Myocyte (in vitro differentiated cells): ENCODE measurements around the gene AQP2. TPM values are rescaled to one million over a fixed set of nuclear protein-coding genes. Genes with fewer than 3 reads are reported as not detected.
A peak's percentile ranks its signal among the peaks of the same experiment; 100 is the strongest.

Experiments
- DNase-seq: peaks from one replicate; pipeline ENCODE4 v3.0.0-alpha.2; 2012; ENCODE audit warnings: low read depth
- polyA plus RNA-seq: library from polyadenylated mRNA; unstranded; fragments of >200 nt; gene quantifications from one replicate; pipeline ENCODE4 v1.2.1, GENCODE V29; 2012; ENCODE audit warnings: missing spikeins
- total RNA-seq: library from RNA; depleted of rRNA; stranded (reverse); fragments of >200 nt; gene quantifications from 2 replicates; pipeline ENCODE4 v1.2.3, GENCODE V29; 2014

Gene AQP2, protein sequence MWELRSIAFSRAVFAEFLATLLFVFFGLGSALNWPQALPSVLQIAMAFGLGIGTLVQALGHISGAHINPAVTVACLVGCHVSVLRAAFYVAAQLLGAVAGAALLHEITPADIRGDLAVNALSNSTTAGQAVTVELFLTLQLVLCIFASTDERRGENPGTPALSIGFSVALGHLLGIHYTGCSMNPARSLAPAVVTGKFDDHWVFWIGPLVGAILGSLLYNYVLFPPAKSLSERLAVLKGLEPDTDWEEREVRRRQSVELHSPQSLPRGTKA
- total RNA-seq, result not detected in 2 replicates
- not detected for polyA plus RNA-seq

DNA sequence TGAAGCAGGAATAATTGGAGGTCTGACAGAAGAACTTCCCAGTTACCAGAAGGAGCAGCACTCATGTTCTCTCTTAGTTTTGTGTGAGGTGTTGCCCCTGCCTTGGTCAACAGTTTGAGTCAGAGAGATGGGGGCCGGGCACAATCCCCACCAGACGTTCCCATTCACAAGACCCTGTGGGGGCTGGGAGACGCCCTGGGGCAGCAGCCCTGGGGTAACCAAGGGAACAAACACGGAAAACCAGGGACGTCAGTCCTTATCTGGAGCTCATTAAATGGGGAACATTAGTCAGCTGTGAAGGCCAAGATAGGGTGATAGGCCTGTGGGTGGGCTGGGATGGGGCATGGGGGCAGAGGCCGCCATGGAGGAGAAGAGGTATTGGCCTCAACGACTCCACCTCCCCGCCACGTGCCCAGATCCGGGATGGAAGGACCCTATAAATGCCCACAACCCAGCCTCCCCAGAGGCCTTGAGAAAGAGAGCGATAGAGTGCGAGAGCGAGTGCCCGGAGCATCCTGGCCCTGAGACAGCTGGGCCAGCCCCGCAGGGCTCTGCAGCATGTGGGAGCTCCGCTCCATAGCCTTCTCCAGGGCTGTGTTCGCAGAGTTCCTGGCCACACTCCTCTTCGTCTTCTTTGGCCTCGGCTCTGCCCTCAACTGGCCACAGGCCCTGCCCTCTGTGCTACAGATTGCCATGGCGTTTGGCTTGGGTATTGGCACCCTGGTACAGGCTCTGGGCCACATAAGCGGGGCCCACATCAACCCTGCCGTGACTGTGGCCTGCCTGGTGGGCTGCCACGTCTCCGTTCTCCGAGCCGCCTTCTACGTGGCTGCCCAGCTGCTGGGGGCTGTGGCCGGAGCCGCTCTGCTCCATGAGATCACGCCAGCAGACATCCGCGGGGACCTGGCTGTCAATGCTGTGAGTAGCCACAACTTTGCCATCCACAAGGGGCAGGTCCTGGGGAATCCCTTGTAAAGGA lies at the start of gene AQP2:
Gene AQP2, plus strand, starts transcription at position 465 of the 979 bp plus-strand sequence. Its CDS starts 94 bp downstream, at position 559.
- no peak for DNase-seq

DNA sequence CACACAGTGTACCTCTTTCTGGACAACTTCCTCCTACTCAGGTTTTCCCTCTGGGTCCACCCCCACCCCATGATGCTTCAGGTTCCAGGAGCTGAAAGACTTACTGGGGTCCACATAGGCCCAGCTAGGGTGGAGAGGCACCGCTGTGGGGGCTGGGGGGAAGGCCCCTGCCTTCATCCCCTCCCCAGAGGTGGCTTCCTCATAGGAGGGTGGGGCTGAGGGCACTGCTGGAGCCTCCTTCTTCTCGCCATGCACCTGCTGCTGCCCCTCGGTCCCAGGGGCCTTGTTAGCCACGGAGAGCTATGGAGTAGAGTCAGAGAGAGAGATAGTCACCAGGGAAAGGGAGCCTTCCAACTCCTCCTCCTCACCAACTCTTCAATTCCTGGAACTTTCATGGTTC lies 49.5 kb upstream of the AQP2 start:
- peak; percentile 13 for DNase-seq

DNA sequence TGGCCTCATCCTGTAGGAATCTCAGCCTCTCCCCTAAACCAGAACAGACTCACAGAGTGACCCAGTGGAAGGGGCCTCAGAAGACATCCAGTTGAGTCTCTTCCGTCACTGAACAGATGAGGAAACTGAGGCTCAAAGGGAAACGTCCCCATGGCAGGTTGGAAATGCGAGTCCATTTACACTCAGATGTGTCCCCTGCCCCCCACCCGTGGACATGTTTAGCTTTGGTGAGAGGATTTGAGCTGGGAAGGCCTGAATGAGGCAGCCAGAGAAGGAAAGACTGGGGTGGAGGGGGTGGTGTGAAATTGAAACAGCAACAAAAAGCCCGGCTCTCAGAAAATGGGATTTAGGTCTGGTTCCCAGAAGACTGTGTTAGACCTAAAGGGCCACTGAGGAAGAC lies 48.6 kb upstream of the AQP2 start:
- no peak for DNase-seq

DNA sequence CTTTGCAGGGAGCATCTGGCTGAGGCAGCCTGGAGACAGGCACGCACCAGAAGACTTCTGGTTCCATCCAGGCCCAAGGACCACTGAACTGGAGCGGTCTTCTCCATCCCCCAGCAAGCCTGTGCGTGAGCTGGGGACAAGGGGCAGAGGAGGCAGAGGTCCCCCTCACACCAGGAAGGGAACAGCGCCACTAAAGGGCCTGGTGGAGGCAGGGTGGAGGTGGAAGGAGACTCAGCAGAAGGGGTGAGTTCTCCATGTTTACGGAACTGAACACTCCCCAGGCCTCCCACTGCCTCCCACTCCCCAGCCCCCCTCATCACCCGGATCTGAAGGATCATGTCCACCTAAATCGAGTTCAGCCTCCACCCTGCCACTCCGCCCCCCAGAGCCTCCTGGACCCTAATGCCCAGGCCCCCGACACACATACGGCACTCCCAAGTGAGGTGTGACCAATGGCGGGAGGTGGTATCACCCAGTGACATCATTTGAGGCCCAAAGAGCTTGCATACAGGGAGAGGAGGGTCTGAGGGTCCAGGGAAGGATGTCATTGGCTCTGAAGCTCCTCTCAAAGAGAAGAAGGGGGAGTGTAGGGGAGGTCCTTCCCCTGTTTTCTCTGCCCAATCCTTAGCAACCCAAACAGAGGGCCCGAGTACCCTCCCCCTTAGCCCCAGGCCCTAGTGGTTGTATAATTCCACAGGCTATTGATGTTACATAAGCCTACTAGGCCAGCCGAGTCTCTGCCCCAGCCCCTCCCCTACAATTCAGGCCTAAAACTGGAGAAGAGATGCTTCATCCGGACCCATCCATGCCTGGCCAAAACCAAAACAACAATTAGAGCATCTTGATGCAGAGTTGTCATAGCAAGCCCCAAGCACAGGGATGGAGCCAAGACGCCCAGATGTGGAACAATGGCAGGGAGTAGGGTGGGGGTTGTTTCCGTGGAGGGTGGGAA lies 47.9 kb upstream of the AQP2 start:
- DNase-seq, result no peak

DNA sequence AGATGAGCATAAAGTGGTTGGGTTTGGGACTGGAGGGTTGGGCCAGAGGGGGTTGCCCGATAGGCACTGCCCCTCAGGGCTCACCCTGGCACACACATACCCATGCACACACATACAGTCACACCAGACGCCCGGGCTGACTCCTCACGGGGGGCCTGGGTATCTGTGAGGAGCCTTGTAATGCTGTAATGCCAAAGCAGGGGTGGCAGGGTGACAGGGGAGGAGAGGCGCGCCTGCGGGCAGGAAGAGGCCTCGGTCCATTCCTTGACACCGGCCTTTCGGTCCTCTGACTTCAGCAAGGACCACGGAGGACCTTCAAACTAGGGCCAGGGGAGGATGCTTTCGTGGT lies 47.2 kb upstream of the AQP2 start:
- no peak for DNase-seq

DNA sequence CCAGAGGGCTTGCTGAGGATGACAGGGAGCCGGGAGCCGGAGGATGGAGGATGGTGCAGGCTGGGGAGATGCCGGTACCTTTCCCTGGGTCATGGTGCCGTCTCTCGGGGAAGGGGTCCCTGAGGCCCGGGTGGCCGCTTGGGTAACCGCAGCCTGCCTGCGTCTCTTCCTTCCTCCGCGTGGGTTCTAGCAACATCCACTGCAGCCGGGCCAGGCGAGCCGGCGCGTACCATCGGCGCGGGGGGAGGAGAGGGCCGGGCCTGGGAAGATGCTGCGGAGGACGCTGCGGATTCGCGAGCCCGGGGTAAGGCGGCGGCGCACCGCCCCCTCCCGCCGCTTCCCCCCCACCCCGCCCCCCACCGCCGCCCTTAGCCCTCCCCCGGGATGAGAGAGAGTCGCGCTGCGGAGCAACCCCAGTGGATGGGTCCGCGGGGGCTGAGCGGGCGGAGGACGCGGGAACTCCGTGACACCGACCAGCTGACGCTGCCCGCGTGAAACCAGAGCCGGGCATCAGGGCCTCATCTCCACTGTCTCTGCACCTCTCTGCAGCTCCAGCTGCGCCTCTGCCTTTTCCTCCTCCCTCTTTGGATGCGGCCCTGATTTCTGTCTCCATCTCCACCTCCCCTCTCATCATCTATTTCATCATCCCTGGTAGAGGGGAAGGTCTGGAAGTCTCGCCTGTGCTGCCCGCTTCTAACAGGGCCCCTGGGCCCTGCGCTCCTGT lies 46.7 kb upstream of the AQP2 start, which contains the start of gene FAIM2:
Gene FAIM2, minus strand, starts transcription at position 201 of the 724 bp plus-strand sequence. Its CDS starts 108 bp downstream, at position 93.
- peak; percentile 78 for DNase-seq

DNA sequence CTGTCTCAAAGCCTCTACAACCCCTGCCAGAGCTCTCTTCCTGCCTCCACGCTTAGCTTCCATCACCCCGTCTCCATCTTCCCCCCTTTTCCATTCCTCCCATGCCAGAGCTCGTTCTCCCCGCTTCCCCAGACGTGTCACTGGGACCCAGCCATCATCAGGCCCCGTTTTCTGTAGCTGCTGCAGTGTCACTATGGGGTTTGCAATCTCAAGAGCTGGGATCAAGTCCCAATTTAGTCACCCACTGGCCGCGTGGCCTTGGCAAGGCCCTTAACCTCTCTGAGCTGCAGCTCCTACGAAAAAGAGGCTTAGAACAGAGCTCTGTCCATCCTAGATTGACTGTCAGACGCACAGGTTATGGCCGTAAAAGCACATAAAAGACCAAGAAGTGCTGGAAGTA lies 45.9 kb upstream of the AQP2 start:
- no peak for DNase-seq

DNA sequence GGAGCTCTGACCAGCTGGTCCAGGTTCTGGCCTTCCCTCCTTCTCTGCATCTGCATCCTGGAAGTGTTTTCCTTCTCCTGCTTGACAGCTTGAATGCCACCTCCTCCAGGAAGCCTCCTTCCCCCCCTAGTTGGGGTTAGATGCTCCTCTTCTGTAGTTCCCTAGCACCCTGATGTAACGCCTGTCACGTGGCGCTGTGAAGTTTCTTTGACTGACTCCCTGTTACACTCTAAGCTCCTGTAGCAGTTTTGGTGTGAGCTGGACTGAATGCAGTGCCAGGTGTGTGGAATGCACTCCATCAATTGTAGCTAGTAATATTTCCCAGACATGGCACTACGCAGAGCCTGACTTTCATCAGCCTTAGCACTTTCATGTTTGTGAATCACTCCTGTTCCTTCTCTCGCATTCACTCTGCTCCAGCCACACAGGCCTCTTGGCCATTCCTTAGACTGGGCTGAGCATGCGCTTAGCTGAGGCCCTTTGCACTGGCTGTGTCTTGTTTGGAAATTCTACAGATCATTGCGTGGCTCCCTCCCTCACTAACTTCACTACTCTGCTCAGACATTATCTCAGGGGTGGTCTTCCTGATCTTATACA lies 44.7 kb upstream of the AQP2 start:
- DNase-seq, result no peak

DNA sequence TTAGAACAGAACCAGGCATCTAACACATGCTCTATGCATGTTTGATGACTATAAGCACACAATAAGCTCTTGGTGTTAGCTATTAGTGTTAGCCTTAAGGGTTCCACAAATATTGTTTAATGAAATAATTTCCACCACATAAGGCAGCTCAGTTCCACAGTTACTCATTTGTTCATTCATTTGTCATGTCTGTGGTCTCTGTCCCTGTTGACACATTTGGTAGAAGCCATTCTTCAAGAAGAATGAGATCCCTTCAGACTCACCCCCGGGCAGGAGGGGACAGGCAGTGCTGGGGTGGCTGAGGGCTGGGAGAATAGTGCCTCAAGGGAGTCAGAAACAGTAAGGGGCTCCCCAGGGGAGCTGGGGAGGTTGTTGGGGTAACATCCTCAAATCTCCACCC lies 43.2 kb upstream of the AQP2 start:
- DNase-seq, result peak; percentile 27

DNA sequence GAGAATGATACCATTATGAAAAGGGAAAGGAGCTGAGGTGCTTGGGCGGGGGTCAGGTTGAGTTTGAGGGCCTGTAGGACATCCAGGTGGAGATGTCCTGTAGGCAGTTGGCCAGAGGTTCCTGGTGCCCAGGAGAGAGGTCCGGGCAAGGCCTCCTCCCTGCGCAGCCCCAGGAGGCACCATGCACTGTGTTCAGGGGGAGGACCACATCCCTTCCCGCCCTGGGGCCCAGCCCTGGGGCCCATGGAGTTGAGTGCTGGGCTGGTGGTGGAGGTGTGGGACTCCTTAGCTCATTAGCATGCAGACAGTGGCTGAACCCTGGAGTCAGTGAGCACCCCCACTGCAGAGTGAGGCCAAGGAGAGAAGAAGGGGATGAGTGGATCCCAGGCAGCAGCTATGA lies 41.2 kb upstream of the AQP2 start:
- no peak for DNase-seq

DNA sequence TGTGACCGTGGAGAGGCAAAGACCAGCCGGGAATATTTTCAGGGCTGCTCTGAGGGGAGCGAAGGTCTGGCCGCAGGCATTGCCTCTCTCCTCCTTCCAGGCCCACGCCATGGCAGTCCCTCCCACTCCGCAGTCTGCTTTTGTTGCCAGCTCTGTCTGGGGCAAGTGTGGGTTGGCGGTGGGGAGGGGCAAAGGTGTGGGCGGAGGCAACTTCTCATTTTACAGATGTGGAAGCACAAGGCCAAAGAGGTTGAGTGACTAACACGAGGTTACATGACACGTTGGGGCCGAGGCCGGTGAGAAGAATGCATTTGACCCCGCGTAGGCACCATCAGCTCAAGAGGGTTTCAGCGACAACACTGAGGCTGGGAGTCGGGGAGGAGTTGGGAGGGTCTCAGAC lies 40.7 kb upstream of the AQP2 start:
- peak; percentile 51 for DNase-seq

DNA sequence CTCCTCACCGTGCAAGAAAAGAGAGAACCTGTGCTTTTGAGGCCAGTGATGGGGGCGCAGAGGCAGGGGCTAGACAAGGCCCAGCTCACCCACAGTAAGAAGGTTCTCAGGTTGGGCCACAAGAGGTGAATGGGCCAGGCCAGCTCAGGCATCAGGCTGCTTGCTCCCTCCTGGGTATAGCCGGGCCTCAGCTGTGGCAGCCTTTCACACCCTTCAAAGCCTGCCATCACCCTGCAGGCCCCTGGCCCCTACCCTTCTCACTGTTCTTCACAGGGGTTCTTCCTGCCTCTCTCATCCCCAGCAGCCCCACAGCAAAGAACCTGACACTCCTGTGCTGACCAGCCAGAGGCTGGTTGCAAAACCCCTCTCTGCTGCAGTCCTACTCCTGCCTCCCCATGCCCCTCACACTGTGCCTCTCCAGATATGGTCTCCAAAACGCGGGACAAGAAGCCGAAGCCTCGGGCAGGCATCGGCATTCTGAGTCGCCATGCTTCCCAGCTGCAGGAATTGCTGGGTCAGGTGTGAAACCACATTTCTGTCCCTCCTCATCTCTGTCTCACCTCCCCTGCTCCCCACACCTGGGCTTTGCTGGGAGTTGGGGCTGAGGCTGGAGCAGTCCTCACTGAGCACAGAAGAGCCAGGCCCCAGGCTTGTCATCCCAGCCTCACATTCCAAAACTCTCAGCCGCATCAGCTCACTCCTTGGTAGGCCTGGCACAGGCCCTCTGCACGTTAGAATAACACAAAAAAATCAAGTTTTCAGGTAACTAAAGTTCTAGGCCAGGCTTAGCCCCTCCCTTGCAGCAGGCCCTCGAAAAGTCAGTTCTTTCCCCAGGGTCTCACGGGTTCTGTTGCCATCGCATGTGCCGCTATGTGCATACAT lies 40.0 kb upstream of the AQP2 start:
- no peak for DNase-seq

DNA sequence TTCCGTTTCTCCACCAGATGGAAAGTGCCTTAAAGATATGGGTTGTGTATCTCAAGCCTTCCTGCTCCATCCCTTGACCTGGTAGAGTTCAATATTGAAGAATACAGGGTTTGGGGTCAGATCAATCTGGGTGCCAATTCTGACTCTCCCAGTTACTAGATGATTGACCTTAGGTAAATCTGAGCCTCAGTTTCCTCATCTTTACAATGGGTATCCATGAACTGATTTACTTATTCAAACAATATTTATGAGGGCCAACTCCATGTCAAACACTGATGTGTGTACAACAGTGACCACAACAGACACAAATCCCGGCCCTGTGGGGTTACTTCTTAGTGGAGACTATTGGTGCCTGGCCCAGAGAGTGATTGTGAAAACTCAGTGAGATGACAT lies 39.3 kb upstream of the AQP2 start:
- DNase-seq, result no peak

DNA sequence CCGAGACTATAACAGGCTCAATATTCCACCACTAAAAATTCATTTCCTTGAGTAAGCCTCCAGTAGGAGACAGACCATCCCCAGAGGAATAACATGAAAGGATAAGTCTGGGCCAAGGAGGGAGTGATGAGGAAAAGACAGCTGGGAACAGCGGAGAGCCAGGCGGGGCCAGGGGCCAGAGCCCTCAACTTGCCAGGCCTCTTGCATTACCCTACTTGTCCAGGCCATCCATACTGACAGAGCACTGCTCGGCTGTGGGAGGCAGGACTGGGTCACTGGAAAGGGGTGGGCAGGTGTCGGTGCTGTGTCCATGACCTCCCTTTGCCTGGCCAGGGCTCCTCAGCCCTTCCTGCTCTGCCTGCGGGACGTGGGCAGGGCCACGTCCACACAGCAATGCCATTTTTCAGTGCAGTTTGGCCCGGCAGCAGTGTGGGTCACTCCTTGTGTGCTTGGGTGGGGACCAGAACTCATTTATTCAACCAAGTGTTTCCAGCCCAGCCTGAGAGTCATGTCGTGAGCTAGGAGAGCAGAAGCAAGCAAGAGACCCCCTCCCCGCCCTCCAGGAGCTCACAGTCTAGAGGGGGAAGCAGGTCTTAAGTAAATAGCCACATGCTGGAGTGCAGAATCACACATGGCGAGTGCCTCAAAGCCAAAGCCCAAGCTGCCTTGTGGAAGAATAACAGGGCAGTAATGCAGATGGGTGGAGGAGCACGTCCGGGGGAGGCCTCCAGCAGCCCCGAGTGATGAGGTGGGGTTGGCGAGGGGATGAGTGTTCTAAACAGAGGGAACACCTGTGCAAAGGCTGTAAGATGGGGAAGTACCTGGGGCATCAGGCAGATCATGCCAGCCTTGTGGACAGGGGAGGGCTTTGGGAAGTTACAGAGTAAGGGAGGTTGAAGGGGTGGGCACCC lies 37.9 kb upstream of the AQP2 start:
- peak; percentile 19 for DNase-seq

DNA sequence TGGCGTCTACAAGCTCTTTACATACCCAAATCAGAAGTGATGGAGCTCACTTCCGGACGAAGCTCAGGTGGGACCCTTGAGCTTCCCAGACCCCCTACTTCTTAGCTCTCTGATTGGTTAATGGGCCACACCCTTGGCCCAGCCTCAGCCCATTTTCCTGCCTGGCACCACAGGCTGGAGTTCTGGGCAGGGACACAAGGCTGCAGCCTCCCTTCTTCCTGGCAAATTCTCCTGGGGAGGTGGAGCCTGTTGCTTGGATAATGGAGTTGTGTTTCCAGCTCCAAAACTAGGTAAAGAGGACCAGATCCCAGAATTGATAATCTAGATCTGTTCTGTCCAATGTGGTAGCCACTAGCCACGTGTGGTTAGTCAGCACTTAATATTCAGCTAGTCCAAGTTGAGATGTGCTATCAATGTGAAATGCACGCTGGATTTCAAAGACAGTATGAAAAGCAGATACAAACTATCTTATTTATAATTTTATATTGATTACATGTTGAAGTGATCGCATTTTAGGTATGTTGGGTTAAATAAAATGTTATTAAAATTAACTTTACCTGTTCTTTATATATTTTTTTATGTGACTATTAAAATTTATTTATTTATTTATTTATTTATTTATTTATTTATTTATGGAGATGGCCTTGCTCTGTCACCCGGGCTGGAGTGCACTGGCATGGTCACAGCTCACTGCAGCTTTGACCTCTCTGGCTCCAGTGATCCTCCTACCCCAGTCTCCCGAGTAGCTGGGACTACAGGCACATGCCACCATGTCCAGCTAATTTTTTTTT lies 34.2 kb upstream of the AQP2 start:
- DNase-seq, result no peak

DNA sequence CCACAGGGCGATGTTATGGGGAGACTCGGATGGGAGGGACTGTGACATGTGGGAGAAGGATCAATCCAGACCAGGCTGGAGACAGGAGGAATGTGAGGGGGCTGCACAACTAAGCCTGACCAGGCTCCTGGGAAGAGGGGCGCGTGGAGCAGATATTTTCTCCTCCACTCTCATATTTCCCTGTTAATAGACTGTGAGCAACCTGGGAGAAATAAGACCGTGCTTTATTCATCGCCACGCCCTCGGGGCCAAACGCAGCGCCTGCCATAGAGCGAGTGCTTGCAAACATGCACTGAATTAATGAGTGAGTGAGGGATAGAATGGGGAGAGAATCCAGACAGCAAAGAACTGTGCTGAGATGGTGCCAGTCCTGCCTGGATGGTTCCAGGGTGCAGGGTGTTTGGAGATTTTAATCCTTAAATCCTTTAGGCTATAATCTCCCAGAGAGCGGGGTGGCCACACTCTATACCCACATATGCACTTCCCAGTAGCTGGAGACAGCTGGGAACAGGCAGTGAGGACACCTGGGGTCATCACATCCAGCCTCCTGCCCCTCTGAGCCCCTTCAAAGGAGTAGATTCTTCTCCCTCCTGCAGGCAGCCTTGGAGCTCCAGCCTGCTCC lies 33.3 kb upstream of the AQP2 start:
- no peak for DNase-seq

DNA sequence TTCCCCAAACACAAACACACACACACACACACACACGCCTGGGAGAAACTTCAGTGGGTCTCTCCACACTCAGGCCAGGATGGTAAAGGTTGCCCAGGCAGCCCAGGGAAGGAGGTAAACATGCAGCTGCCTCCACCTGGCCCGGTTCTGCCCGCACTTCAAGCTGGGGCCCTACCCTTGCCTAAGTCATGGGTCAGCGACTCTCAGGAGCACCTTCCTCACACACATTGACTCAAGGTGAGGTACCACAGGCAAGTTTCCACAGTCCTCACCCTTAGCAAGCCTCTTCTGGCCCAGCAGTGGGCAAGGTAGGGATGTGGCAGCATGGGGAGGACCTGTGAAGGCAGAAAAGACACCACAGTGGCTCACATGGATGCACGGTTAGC lies 32.8 kb upstream of the AQP2 start:
- DNase-seq, result no peak
